ENCODE data around the gene EIF4G3.

- no peak for TF ChIP-seq POLR2A (IDR thresholded peaks at IDR 0.05)
- no peak for TF ChIP-seq CTCF (IDR thresholded peaks at IDR 0.05)
Observed at GRCh38 chr1:20878799-20879198, 297.9 kb downstream of the EIF4G3 start.

Data from lower leg skin (tissue), 3 donors.